DMS 273 treated with DMSO at 0.1 percent for 48 hours (cell line): ENCODE data around the gene TMEM131.
"Not testable (repeated sequence)": the region's sequence is repeated elsewhere in the genome, so short reads cannot be mapped to it uniquely, and the experiment has no call there.

Source experiments
- DNase-seq: peaks from one replicate; lab custom pipeline; 2025; lab: John Stamatoyannopoulos, UW

TMEM131 gene

DNA sequence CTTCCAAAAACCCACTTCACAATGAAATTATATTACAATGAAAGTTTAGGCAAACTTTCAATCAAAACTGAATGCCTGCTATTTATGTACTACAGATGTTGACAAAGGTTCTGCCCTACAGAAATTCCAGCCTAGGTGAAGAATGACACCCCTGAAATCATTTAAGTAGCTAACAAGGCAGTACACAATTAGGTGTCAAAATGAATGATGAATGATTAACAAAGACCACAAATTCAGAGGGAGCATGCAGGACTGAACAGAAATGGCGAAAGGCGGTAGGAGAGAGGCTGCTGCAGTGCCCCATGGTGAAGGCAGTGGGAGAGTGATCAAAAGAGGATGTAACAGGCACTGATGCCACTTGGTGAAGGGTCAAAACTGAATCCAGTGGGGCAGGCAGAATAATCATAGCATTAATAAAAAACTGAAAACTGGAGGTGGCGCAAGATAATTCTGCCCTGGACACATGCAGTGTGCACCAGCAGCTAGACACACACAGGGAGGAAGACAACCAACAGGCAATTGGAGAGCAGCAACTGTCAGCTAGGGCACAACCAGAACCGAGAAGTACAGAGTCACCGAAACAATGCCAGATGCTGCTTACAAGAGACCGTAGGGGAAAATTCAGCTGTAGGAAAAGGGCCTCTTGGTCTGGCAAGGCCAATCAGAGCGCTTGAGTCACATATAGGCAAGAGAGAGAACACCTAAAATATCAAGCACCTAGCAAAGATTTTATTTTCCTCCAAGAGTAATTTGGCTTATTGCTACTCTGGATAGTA is 4.5 kb downstream of the TMEM131 start:
- DNase-seq = no peak

DNA sequence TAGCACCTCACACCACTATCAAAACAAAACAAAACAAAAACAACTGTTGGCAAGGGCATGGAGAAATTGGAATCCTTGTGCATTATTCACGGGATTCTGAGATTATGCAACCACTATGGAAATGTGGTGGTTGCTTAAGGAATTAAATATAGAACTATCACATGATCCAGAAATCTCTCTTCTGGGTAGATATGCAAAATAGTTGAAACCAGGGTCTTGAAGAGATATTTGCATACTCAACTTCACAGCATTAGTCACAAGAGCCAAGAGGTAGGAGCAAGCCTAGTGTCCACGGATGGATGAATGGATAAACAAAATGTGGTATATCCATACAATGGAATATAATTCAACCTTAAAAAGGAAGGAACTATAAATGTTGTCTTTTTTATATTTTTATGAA is 7.0 kb downstream of the TMEM131 start:
- no peak for DNase-seq

DNA sequence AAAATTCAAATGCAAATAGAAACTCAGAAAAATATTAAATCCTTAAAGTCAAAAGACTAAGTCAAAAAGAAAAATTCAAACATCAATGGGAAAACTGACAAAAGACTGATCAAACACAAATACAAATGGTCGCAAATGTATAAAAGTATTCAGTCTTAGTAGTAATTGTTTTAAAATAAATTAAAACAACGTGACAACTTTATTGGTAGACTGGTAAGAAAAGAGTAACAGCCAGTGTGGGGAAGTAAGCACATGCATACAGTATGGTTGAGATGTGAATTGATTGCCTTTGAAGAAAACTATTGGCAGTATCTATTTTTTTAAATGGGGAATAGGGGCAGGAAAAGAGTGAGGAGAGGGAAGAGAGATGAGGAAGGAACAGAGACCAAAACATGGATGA is 9.8 kb downstream of the TMEM131 start:
- DNase-seq = no peak

DNA sequence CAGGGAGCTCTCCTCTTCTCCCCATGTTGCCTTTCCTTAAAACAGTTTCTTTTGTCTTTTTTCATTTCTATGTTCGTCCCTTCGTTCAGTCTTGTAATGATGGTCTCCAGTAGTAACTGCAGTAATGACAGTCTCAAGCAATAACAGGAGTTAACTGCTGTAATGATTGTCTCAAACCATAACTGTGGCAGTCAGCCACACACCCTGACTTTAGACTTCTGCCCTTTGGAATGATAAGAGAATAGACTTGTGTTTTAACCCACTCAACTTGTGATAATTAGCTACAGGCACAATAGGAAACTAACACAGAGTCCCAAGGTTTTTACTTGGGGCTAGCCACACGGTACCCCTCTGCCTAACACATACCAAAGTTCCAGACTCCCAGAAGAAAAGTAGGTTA is 12.1 kb downstream of the TMEM131 start:
- DNase-seq = no peak

DNA sequence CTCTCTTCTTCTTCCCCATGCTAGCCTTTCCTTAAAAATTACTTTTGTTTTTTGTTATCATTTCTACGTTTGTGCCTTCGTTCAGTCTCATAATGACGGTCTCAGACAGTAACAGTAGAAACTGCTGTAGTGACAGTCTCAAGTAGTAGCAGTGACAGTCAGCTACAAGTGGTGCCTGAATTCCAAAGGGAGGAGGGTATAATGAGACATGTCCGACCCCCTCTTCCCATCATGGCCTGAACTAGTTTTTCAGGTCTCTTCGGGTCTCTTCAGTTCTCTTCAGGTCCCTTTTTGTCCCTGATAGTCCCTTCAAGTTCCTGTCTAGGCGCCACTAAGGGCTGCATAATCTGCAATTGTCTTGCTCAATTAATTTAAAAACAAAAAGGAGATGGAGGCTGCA is 12.6 kb downstream of the TMEM131 start:
- DNase-seq = no peak

DNA sequence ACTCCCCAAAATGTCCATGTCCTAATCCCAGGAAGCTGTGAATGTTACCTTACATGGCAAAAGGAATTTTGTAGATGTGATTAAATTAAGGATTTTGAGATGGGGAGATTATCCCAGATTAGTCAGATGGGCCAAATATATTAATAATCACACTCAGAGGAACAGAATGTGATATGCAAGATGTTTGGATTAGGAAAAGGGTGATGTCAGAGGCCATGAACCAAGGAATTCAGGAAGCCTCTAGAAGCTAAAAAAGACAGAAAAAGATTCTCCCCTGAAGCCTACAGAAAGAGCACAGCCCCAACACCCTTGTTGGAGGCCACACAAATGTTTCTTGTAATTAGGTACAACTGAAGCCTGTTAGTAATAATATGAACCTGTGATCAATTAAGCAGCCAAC is 13.1 kb downstream of the TMEM131 start:
- no peak for DNase-seq

DNA sequence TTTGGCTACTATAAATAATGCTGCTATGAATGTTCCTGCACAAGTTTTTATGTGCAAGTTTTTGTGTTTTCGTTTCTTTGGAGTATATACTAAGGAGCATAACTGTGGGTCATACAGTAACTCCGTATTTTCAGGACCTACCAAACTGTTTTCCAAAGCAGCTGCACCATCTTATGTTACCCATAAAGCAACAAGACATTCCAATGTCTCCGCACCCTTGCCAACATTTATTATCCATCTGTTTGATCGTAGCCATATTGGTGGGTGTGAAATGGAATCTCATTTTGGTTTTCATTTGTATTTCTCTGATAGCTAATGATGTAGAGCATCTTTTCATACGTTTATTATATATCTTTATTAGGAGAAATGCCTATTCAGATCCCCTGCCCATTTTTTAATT is 13.8 kb downstream of the TMEM131 start:
- no peak for DNase-seq

DNA sequence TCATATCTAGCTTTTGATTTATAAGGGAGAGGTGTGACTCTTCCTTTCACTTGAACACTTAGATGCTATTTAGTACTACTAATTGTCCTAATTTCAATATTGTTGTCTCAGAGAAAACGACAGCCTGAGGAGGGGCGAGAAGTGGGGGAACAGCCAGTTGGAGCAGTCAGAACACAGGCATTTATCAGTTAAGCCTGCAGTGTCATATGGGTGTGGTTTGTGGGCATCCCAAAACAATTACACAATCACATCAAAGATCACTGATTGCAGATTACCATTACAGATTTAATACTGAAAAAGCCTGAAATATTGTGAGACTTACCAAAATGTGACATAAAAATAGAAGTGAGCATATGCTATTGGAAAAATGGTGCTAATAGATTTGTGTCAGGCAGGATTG is 15.8 kb downstream of the TMEM131 start:
- no peak for DNase-seq

DNA sequence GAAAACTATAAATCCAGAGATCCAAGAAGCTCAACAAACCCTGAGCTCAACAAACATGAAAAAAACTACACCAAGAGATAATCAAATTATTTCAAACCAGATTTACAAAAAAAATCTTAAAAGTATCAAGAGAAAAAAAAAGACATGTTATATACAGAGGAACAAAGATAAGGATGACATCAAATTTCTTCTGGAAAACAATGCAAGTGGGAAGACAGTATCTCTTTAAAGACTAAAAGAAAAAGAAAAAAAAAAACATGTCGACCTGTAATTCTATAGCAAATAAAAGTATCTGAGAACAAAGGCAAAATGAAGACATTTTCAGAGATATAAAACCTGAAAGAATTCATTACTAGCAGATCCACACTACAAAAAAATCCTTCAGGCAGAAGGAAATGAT is 21.3 kb downstream of the TMEM131 start:
- DNase-seq = no peak

DNA sequence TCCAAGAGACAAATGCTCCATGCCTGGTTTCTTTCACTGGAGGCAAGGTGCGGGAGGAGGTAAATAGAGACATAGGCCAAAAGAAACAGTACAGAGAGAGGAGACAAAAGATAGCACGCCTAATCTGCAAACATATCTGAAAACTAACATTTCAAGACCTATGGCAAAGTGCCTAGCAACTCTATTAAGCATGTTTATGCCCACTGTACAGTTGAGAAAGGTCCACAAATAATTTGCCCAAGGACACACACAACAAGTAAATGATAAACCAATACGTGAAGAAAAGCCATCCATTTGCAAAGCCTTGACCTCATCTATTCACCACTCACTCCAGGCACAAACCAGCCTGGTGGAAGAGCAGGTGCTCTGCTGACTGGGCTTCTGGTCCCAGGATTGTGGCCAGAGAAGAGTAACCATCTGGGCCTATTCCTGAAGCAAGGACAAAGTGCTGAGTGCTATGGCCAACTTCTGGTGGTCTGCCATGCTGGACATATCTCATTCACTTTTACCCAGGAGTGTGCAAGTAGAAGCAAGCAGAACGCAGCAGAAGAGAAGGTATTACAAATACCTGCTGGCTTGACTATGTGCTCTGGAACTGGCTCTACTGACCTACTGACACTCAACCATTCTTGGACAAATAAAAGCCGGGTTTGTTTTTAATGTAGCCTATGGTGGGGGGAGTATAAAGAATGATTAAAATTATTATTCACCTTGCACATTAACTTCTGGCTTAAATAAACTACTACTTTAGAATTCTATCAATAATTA is 25.3 kb downstream of the TMEM131 start:
- DNase-seq = no peak

DNA sequence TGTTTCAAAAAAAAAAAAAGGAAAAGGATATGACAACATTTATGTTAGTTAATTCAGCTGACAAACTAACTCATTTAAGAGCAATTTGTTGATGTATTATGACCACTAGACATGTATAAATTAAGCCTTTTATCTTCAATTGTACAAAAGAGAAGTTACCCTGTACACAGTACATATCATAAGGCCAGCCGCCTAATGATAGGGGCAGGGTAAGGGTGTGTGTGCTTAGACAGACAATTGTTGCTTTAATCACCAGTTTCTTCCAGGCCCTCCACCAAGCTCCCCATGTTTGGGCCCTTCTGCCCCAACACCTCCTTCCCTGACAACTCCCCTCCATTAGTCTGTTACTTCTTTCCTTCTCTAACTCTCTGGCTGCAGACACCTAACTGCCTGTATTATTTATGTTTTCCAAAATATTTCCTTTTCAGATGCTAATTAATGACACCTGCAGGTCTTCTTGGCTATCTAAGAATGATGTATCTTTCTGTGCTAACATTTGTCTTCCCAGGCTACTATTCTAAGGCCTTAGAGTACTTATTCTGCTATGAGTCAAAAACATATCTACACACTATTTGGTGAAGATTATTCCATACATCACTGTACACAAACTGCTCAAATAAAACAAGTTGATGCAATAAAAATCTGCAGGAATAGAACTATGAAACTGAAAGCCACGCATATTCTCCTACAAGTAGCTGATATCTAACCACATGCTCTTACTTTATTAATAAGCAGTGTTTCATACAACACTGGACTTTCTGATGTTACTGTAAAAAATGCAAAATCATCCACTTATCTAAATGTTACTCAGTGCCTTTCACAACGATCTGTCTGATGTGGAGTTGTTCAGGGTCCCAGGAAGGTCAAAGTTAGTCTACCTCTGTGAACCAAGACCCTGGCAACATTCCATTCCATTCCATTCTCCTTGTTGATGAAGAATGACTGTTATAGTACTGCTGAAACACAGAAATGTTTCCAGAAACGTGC is 26.4 kb downstream of the TMEM131 start:
- DNase-seq = no peak

DNA sequence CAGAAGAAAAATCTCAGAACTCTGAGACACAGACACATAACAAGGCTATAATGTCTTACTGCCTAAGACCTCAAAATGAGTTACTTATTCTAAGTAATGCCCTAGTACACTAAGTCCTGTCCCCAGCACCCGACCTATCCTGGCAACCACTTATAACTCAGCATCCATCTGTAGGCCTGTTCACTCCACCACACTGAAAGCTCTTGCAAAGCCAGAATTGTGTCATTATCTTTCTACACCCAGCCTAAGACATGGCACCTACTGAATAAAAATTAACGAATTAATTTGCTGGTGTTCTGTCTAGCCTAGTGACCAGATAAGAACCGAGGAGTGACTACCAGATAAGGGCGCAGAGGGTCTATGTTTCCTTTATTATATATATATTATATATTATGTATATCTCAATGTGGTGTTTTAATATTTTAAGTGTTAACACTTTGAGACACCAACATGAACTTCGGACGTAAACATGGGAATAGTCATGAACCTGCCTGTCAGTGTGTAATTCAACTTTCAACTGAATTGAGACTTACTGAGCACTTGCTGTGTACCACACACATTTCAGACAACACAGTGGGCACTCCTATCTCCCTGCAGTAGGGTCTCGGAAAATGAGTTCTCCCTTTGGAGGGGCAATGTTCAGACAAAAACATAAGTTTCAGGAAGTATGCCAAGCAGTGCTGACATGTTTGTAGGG is 27.7 kb downstream of the TMEM131 start:
- no peak for DNase-seq

DNA sequence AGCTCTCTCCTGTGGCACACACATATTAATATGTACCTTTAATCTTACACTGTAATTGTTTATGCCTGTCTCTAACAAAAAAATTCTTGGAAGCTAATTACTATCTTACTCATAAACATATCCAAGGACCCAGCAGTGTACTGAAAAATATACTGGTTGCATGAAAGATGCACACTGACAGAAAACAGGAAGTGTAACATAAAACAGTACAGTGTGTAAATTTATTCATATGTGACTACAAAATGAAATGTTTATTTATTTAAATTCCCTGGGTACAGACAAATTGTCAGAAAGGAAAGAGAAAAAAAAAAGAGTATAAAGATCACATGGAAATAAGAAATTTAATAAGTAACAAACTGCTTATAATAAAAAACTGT is 28.5 kb downstream of the TMEM131 start:
- DNase-seq = no peak

DNA sequence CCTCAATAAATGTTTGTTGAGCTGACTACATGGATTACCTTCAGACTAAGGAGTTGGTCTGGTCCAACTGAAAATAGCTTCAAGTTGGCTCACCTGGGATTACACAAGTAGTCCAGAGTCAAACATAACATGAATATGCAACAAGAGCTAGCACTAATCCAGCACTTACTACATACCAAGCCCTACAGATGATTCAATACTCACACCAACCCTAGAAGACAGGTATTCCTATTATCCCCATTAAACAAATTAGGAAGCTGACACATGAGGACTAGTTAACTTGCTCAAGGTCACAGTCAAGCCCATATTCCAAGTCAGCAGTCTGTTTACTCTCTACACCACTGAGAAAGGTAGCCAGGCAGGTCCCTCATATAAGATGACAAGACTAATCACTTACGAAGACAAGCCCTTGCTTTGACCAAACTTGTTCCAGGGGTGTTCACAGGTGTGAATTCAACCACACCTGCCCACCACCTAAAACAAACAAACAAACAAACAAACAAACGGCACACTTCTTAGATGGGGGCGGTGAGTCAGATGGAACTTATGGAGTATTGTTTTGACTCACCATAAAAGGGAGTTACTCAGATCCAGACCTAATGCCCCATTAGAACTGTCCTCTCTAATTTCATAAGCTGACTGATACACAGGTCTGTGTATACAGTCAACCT is 29.1 kb downstream of the TMEM131 start:
- DNase-seq = no peak

DNA sequence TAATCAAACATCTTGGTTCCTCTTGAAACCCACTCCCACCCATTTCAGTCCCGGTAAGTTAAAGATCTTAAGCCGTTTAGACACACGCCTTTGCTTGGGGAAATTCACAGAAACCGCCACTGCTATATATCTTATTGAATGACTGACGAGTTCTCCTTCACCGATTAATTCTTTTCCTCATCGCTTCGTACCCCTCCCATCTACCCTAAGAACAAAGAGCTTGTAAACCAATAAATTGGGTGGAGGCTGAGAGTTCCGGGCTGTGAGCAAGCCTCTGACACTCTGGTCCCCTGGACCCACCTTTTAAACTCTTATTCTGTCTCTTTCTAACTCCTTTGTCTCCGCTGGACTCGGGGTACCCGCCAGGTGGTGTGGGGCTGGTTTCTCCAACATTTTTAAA is 30.6 kb downstream of the TMEM131 start:
- DNase-seq = no peak

DNA sequence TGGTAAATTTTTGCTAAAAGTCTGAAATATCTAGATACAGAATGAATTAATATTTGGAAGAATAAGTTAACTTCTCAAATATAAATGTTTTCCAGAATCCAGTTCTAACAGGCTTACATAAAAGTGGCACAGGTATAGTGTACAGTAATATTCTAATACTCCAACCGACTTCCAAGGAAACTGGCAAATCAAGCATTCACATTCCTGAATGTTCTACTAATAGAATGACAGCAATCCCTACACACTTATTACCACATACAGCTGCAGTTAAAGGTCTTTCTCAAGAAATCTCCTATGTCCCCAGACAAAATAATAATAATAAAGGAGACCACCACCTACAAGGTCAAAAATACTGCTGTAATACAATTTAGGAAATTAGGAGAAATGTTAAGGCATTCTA is 31.9 kb downstream of the TMEM131 start:
- DNase-seq = no peak

DNA sequence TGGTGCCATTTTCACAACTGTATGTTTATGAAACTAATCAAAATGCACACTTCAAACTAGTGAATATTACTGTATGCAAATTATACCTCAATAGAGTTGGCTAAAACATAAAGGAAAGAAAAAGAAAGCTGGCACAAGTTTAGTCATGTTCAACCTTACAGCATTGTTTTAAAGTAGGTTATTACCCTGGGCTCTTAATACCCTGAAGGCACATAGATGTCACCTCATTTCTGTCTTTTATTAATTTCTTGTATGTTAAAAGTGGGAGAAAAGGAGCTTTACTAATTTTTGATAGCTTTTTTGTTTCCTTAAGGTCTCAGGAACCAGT is 32.7 kb downstream of the TMEM131 start:
- no peak for DNase-seq

DNA sequence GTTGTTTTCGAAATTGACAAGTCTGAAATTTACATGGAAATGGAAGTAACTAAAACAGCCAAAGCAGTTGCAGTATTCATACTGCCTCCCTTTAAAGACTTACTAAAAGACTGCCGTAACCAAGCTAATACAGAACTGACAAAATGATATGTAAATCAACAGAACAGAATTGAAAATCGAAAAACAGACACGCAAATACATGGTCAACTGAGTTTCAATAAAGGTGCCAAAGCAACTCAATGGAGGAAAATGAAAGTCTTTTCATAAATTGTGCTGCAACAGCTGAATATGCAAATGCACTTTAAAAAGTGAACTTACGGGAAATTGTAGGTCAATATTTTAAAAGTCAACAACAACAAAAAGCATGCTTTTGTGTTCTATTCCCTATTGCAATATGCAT is 34.2 kb downstream of the TMEM131 start:
- DNase-seq = no peak

DNA sequence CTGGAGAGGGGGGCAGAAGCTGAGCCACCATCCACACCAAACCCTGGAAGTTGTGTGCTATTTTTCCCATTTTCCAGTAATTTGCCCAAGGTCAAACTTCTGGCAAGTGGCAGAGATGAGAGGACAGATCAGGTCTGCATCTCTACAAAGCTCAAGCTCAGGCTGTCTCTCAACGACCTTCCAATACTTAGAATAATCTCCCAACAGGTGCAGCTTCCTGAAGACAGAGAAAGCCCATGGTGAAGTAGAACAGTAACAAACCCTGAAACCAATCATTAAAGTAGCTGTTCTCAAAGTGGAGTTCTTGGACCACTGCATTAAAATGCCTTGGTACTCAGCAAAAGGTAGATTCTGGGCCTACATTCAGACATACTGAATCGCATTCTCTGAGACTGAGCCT is 37.6 kb downstream of the TMEM131 start:
- DNase-seq = no peak

DNA sequence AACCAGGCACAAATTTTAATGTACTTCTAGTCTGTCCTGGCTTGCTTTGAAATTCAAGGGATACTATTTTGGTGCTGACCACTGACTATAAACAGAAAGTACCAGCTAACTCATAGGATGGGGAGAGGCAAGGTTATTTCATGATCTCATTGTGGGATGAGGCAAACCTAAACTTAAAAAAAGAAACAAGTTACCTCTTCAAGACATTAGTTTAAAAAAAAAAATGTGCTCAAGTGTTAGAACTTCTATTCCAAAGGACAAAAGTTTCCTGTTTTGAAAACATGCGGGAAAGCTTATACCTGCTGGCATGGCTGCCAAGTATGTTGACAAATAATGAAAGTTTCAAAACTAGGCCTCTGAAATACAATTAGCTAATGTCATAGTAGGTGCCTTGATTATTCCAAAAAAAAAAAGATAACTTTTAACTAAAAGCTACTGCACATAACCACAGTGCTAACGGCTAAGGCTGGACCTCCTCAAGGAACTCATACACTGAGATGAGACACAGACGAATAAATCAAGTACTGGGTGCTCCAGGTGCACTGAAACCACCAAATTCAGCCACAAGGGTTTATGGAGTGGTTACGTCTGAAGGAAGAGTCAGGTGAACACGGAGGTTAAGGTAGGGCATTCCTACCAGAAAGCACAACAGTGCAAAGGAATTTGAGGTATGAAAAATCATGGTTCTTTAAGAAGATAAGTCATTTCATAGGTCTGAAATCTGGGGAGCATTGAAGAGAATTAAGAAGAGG is 38.1 kb downstream of the TMEM131 start:
- DNase-seq = no peak

DNA sequence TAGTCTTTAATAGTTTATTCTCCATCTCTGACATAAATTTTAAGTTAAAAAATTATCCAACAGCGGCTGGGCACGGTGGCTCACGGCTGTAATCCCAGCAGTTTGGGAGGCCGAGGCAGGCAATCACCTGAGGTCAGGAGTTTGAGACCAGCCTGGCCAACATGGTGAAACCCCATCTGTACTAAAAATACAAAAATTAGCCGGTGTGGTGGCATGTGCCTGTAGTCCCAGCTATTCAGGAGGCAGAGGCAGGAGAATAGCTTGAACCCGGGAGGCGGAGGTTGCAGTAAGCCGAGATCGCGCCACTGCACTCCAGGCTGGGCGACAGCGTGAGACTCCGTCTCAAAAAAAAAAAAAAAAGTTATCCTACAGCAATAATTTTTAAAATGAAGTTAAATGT is 39.0 kb downstream of the TMEM131 start:
- DNase-seq = not testable (repeated sequence)
